Endothelial cell of umbilical vein (primary cell): ENCODE results near the gene GATA6. TPM values are rescaled to one million over a fixed set of nuclear protein-coding genes. Genes with fewer than 3 reads are reported as not detected.

Experiments used
- BruUV-seq: library from RNA; stranded (reverse); fragments of 400-500 nt; replicated peaks from 2 replicates; lab custom pipeline; 2021; lab: Mats Ljungman, UMichigan
- CTCF ChIA-PET: fragments of 300-600, 350-600 bp; sonication (Branson Sonifier 250); formaldehyde crosslinking; loops from one replicate; lab custom pipeline; 2021; ENCODE audit warnings: antibody characterized with exemption, inconsistent platforms; lab: Charles Lee
- POLR2A ChIA-PET: fragments of 300-600, 350-600 bp; sonication (Branson Sonifier 250); formaldehyde crosslinking; loops from one replicate; lab custom pipeline; 2021; ENCODE audit warnings: antibody characterized with exemption, inconsistent platforms; lab: Charles Lee
- DNase-seq: peaks from one replicate; pipeline ENCODE4 v3.0.0-alpha.2; 2011; ENCODE audit warnings: low read depth, low spot score
- FAIRE-seq: peaks from 2 replicates; lab custom pipeline; 2011; peaks lifted over from hg19 to GRCh38; lab: Jason Lieb, UNC
- H2AFZ ChIP-seq: 2 replicates; pipeline ENCODE4 v1.6.0; 2012; ENCODE audit warnings: low read depth, low read length, control low read depth, inconsistent platforms
- H3K27ac ChIP-seq: 2 replicates; pipeline ENCODE4 v1.5.1; 2011; ENCODE audit warnings: low read depth, mild to moderate bottlenecking, control low read depth, low read length, moderate library complexity; ENCODE audit not compliant: insufficient read depth
- H3K27me3 ChIP-seq, 2 experiments: 2 replicates each; pipeline versions ENCODE4 v1.6.0 to v1.6.1; 2011; ENCODE audit warnings: low read length in 2 of 2, mixed read lengths in 1 of 2; ENCODE audit not compliant: control insufficient read depth in 2 of 2, insufficient read depth in 2 of 2
- H3K36me3 ChIP-seq, 2 experiments: 2 replicates in 1 of 2; 3 replicates in 1 of 2; pipeline ENCODE4 v1.5.1; 2011; ENCODE audit warnings: low read length in 2 of 2, mild to moderate bottlenecking in 1 of 2, moderate library complexity in 1 of 2; ENCODE audit not compliant: control insufficient read depth in 2 of 2, insufficient read depth in 2 of 2; ENCODE audit errors: extremely low read depth in 1 of 2
- H3K4me1 ChIP-seq: 3 replicates; pipeline ENCODE4 v1.5.1; 2011; ENCODE audit warnings: mild to moderate bottlenecking, low read length; ENCODE audit not compliant: control insufficient read depth, insufficient read depth; ENCODE audit errors: extremely low read depth
- H3K4me2 ChIP-seq: 2 replicates; pipeline ENCODE4 v1.6.1; 2011; ENCODE audit warnings: low read length, control low read depth, mixed read lengths; ENCODE audit not compliant: insufficient read depth
- H3K4me3 ChIP-seq, 3 experiments: fragments of 200-600 bp in 1 of 3; sonication (generic), shearing (Covaris generic) in 1 of 3; replicated peaks in 1 of 3; 2 replicates each; pipeline ENCODE4 v1.5.1; 2011 to 2016; ENCODE audit warnings: control low read depth in 3 of 3, low read length in 3 of 3, mild to moderate bottlenecking in 2 of 3, inconsistent platforms in 1 of 3, low read depth in 1 of 3, moderate library complexity in 1 of 3; ENCODE audit not compliant: insufficient read depth in 1 of 3
- H3K79me2 ChIP-seq: 2 replicates; pipeline ENCODE4 v1.6.0; 2012; ENCODE audit warnings: low read length, inconsistent platforms; ENCODE audit not compliant: control insufficient read depth, insufficient read depth
- H3K9ac ChIP-seq: replicated peaks from 2 replicates; pipeline ENCODE3; 2011; ENCODE audit warnings: low read length, control low read depth; ENCODE audit not compliant: insufficient read depth; ENCODE audit errors: extremely low read depth
- H3K9me1 ChIP-seq: replicated peaks from 3 replicates; pipeline ENCODE4 v1.6.0; 2011; ENCODE audit warnings: mild to moderate bottlenecking, low read length; ENCODE audit not compliant: control insufficient read depth, insufficient read depth; ENCODE audit errors: extremely low read depth
- H3K9me3 ChIP-seq: replicated peaks from 2 replicates; pipeline ENCODE4 v1.5.1; 2012; ENCODE audit warnings: low read length, inconsistent platforms; ENCODE audit not compliant: control insufficient read depth, insufficient read depth
- H4K20me1 ChIP-seq: replicated peaks from 2 replicates; pipeline ENCODE3; 2011; ENCODE audit warnings: mild to moderate bottlenecking, low read length; ENCODE audit not compliant: control insufficient read depth, insufficient read depth; ENCODE audit errors: extremely low read depth
- EZH2 ChIP-seq: IDR thresholded peaks from 2 replicates; pipeline ENCODE4 v1.6.1; 2012; ENCODE audit warnings: borderline replicate concordance, low read depth, mild to moderate bottlenecking, moderate library complexity, low read length, inconsistent platforms; ENCODE audit not compliant: severe bottlenecking
- FOS ChIP-seq: IDR thresholded peaks from 2 replicates; pipeline ENCODE4 v1.6.1; 2011; ENCODE audit warnings: mild to moderate bottlenecking, low read length, moderate library complexity, borderline replicate concordance; ENCODE audit not compliant: insufficient read depth
- GATA2 ChIP-seq: IDR thresholded peaks from 2 replicates; pipeline ENCODE4 v1.7.0; 2011; ENCODE audit warnings: low read depth, mild to moderate bottlenecking, moderate library complexity, mixed read lengths, low read length; ENCODE audit not compliant: insufficient read length, insufficient read depth
- JUN ChIP-seq: IDR thresholded peaks from 2 replicates; pipeline ENCODE4 v1.6.1; 2011; ENCODE audit warnings: borderline replicate concordance, low read depth; ENCODE audit not compliant: insufficient read length, insufficient read depth
- MYC ChIP-seq: IDR thresholded peaks from one replicate; pipeline ENCODE4 v1.6.1; 2011; ENCODE audit warnings: mild to moderate bottlenecking, low read depth, low read length
- POLR2A ChIP-seq: IDR thresholded peaks from 2 replicates; pipeline ENCODE4 v1.6.1; 2012; ENCODE audit warnings: low read depth, mild to moderate bottlenecking, control low read depth, low read length
- POLR2AphosphoS5 ChIP-seq: IDR thresholded peaks from 2 replicates; pipeline ENCODE4 v1.6.1; 2012; ENCODE audit warnings: low read depth, mild to moderate bottlenecking, control low read depth, low read length, moderate library complexity; ENCODE audit not compliant: insufficient read depth
- dilution Hi-C: fragments of 300-500 bp; cut with MboI; formaldehyde crosslinking; loops from one replicate; pipeline ENCODE4 v1.15.0; 2019; ENCODE audit warnings: low sequenced_read_pairs; ENCODE audit not compliant: extremely low pct_ligation_motif_present
- intact Hi-C: fragments of 100-400 bp; cut with micrococcal nuclease; formaldehyde crosslinking; loops from one replicate; pipeline ENCODE4 v1.10.0; 2022
- polyA plus RNA-seq, 4 experiments: library from polyadenylated mRNA; depleted of rRNA in 3 of 4; stranded (reverse) in 3 of 4; unstranded in 1 of 4; fragments of >200 nt; gene quantifications; 2 replicates each; pipeline versions ENCODE4 v1.2.1 to v1.2.3, GENCODE V29; 2011 to 2012; ENCODE audit warnings: missing spikeins in 1 of 4
- total RNA-seq: library from RNA; stranded (reverse); gene quantifications from 2 replicates; pipeline ENCODE4 v1.2.3, GENCODE V29; 2021
- TF ChIP-seq, protein P1 (sequence below), 2 donors: IDR thresholded peaks; 1 replicate in 1 of 2; 2 replicates in 1 of 2; pipeline ENCODE4 v1.5.1; 2011; ENCODE audit warnings: low read length in 2 of 2, mild to moderate bottlenecking in 2 of 2, moderate library complexity in 2 of 2, control low read depth in 1 of 2, inconsistent platforms in 1 of 2, low read depth in 1 of 2; ENCODE audit not compliant: insufficient read depth in 1 of 2; ENCODE audit errors: extremely low read depth in 1 of 2
- TF ChIP-seq, protein P2 (sequence below): IDR thresholded peaks from 2 replicates; pipeline ENCODE4 v1.6.1; 2011; ENCODE audit not compliant: insufficient read depth, insufficient read length

GATA6 gene
- total and polyA plus RNA-seq, 2 donors (not counting 3 experiments of a cell fraction or from before 2014, with no cell fraction given): 4.1 to 14.6 TPM

DNA sequence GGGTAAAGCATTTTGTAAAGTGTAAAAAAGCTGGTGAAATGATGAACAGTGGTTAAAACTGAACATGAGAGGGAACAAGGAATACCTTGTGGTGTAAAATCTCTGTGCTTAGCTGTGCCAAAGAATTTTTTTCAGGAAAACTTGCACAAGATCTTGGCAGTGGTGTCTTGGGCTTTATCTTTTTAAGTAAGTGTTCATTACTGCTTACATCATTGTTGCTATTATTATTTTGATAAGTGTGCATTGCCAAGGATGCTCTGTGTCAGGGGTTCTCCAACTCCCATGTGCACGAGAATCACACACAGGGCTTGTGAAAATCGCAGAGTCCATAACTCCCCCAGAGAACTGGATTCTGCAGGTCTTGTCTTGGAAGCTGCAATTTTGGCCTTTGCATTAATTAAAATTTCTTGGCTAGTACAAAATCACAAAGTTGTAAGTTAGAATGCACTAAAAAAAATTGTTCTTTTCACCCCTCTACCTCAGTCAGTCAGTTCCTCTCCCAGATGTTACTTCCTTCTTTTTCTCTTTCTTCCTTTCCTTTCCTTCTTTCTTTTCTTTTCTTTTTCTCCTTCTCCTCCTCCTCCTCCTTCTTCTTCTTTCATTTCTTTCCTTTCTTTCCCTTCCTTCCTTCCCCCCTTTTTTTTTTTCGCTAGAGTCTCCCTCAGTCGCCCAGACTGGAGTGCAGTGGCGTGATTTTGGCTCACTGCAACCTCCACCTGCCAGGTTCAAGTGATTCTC lies 37.8 kb downstream of the GATA6 start:
- Histone ChIP-seq H3K36me3 (peaks cover 2 to 4% of the 10 kb centered on the region in 2 experiments), H3K4me3 (no peak overlapping the region), H3K27me3 (no peaks in the 10 kb centered on the region), H3K79me2 (no peaks in the 10 kb centered on the region), H3K9ac (no peak overlapping the region), H2AFZ (no peak overlapping the region), H3K4me1 (peaks cover 2% of the 10 kb centered on the region), H3K27ac (no peak overlapping the region), H3K4me2 (no peak overlapping the region), H3K9me3 (no peaks in the 10 kb centered on the region), H3K9me1 (no peaks in the 10 kb centered on the region), H4K20me1 (peaks cover 2% of the 10 kb centered on the region)
- ChIA-PET POLR2A (interaction anchor here (0.7 kb wide), 1 partner anchor 38 kb away, joined by 5 read pairs; no protein-coding TSS in a partner anchor), CTCF (interaction anchor here (1.3 kb wide), 1 partner anchor 11 kb away, joined by 7 read pairs; no protein-coding TSS in a partner anchor)
- FAIRE-seq (no peak), DNase-seq (no peak)
- intact Hi-C loops (no loop called here), dilution Hi-C loops (no loop called here)
- TF ChIP-seq POLR2A: no peak
- TF ChIP-seq EZH2: no peak
- no peak for TF ChIP-seq FOS
- TF ChIP-seq JUN: no peak
- TF ChIP-seq GATA2: no peak
- no peak for TF ChIP-seq MYC
- TF ChIP-seq, protein P1, sequence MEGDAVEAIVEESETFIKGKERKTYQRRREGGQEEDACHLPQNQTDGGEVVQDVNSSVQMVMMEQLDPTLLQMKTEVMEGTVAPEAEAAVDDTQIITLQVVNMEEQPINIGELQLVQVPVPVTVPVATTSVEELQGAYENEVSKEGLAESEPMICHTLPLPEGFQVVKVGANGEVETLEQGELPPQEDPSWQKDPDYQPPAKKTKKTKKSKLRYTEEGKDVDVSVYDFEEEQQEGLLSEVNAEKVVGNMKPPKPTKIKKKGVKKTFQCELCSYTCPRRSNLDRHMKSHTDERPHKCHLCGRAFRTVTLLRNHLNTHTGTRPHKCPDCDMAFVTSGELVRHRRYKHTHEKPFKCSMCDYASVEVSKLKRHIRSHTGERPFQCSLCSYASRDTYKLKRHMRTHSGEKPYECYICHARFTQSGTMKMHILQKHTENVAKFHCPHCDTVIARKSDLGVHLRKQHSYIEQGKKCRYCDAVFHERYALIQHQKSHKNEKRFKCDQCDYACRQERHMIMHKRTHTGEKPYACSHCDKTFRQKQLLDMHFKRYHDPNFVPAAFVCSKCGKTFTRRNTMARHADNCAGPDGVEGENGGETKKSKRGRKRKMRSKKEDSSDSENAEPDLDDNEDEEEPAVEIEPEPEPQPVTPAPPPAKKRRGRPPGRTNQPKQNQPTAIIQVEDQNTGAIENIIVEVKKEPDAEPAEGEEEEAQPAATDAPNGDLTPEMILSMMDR (IDR thresholded peaks at IDR 0.05; ENCODE audit: extremely low read depth in 1 of 2, insufficient read depth in 1 of 2, low read depth in 1 of 2, low read length in 2 of 2): no peak
- TF ChIP-seq, protein P2, sequence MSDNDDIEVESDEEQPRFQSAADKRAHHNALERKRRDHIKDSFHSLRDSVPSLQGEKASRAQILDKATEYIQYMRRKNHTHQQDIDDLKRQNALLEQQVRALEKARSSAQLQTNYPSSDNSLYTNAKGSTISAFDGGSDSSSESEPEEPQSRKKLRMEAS: no peak
- TF ChIP-seq POLR2AphosphoS5: no peak
- BruUV-seq: no TSS peak
